Cardiac septum (tissue), 1 donor: ENCODE measurements around the gene CC2D1B. TPM values are rescaled to one million over a fixed set of nuclear protein-coding genes. Genes with fewer than 3 reads are reported as not detected.
"Not testable (repeated sequence)": the region's sequence is repeated elsewhere in the genome, so short reads cannot be mapped to it uniquely, and the experiment has no call there.

Experiments
- DNase-seq: peaks from one replicate; pipeline ENCODE4 v3.0.0-alpha.2; 2020; ENCODE audit warnings: low spot score
- intact Hi-C: fragments of 100-400 bp; cut with DNase I; formaldehyde crosslinking; loops from one replicate; pipeline ENCODE4 v1.14.0; 2022
- long read RNA-seq: library from polyadenylated mRNA; unstranded; transcript quantifications from one replicate; pipeline ENCODE4 v2.0.0, GENCODE V29; 2021
- total RNA-seq: library from RNA; stranded (reverse); fragmentation: NEBNext Ultra II Directional; extraction: Animal tissue kit (Norgen Biotek cat#: 25700); gene quantifications from one replicate; pipeline ENCODE4 v1.2.1, GENCODE V29; 2021
- donor health status: DM: no; HTN: no; CAD: no.

CC2D1B gene
- total RNA-seq: 19.5 TPM
- long read RNA-seq, partial matches to known transcripts: 10 of 25 reads
- long read RNA-seq, other reads (novel, unspliced or antisense): 12 of 25 reads

DNA sequence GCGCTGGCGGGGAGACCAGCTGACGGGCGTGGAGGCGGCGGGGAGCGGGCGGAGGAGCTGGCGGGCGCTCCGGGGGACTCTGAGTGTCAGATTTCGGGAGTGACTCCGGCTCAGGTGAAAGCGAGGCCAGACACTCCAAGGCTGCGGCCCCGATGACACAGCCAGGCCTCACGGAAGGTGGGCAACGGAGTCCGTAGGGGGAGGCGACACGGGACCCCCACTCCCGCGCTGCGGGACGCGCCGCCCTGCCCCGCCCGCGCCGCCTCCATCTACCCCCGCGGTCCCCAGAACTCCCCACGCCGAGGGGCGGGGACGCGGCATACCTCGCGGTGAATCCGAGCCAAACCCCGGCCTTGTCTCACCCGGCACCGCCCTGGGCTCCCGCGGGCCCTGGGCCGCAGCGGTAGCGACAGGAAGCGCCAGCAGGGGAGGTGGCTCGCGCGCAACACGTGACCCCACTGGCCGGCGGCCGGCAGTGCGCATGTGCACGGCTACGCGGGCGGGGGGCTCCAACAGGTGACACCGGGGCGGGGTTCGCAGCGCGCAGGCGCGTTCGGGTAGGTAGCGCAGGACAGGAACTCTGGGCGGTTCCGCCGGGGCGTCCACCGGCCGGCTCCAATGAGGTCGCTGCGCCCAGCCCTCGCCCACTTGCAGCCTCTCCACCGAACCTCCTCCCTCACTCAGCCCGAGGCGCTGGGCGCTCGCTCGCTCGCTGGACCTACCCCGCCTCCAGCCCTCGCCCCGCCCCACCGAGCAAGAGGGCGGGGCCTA lies at the start of gene CC2D1B:
TSS of gene CC2D1B (minus strand) at position 460 of the 771 bp plus-strand sequence. CDS start 1,585 bp downstream, outside the sequence.
- intact Hi-C loops: loop anchor here (2.0 to 5.0 kb wide), 3 partner anchors 39 to 331 kb away; partner anchors contain the start of genes COA7, ORC1, PRPF38A and ZFYVE9

GRCh38 chr1:52414942-52415341 lies 48.9 kb upstream of the CC2D1B start:
- intact Hi-C loops: no loop called here

More for the DNA sequence above, at the start of gene CC2D1B:
- peak; percentile 99 for DNase-seq

GRCh38 chr1:52413410-52413989 lies 47.5 kb upstream of the CC2D1B start:
- DNase-seq: no peak
- intact Hi-C loops: no loop called here

More at GRCh38 chr1:52414942-52415341, 48.9 kb upstream of the CC2D1B start:
- DNase-seq: no peak

- no peak for DNase-seq
- intact Hi-C loops: loop anchor here (2.0 to 10.0 kb wide), 5 partner anchors 38 to 522 kb away; partner anchors contain the start of genes CC2D1B, GPX7 and SCP2
Observed at GRCh38 chr1:52404975-52405338, 39.0 kb upstream of the CC2D1B start.

GRCh38 chr1:52404116-52404974 lies 38.3 kb upstream of the CC2D1B start, which contains the start of the genes ORC1 and PRPF38A:
TSS of gene ORC1 (minus strand) at chr1:52404423. CDS start at chr1:52402223, 2,200 bp downstream.
TSS of gene PRPF38A (plus strand) at chr1:52404602. CDS start at chr1:52404750, 148 bp downstream.
- peak; percentile 97 for DNase-seq
- intact Hi-C loops: loop anchor here (2.0 to 10.0 kb wide), 4 partner anchors 38 to 280 kb away; partner anchors contain the start of genes CC2D1B and GPX7

- DNase-seq: no peak
- intact Hi-C loops: loop anchor here (2.0 to 10.0 kb wide), 4 partner anchors 37 to 281 kb away; partner anchors contain the start of genes CC2D1B and GPX7
Observed at GRCh38 chr1:52403566-52404115, 37.6 kb upstream of the CC2D1B start.

GRCh38 chr1:52402860-52403240 lies 36.8 kb upstream of the CC2D1B start:
- intact Hi-C loops: loop anchor here (5.0 to 10.0 kb wide), 2 partner anchors 199 to 282 kb away; partner anchors contain the start of gene GPX7
- no peak for DNase-seq

GRCh38 chr1:52400131-52400530 lies 34.1 kb upstream of the CC2D1B start:
- intact Hi-C loops: loop anchor here (5.0 to 10.0 kb wide), 2 partner anchors 202 to 285 kb away; partner anchors contain the start of gene GPX7
- no peak for DNase-seq

DNA sequence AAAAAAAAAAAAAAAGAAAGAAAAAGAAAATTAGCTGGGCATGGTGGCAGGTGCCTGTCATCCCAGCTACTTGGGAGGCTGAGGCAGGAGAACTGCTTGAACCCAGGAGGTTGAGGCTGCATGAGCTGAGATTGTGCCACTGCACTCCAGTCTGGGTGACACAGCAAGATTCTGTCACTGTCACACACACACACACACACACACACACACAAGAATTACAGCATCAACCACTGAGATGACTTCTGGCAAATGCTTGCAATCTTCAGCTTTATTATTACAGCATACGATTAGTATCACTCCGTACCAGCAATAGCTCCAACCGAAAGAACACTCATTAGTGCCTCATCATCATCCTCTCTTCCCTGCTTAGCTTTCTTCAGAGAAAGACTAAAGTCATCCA lies 33.6 kb upstream of the CC2D1B start:
- intact Hi-C loops: loop anchor here (5.0 to 10.0 kb wide), 2 partner anchors 203 to 285 kb away; partner anchors contain the start of gene GPX7
- no peak for DNase-seq

- no peak for DNase-seq
- intact Hi-C loops: no loop called here
Observed at GRCh38 chr1:52393174-52393573, 27.2 kb upstream of the CC2D1B start.

DNA sequence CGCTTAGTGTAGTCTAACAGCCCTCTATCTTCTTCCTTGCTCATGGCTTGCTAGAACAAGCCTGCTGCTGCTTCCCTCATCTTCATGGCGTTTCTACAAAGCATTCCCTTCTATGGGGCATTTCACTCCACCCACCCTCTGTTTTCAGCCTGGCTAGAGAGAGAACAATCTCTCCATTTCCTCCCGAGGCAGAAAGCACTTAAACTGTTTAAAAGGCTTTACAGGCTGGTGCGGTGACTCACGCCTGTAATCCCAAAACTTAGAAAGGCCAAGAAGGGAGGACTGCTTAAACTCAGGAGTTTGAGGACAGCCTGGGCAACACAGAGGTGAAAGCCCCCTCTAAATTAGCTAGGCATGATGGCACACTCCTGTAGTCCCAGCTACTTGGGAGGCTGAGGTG lies 20.5 kb upstream of the CC2D1B start:
- intact Hi-C loops: no loop called here

DNA sequence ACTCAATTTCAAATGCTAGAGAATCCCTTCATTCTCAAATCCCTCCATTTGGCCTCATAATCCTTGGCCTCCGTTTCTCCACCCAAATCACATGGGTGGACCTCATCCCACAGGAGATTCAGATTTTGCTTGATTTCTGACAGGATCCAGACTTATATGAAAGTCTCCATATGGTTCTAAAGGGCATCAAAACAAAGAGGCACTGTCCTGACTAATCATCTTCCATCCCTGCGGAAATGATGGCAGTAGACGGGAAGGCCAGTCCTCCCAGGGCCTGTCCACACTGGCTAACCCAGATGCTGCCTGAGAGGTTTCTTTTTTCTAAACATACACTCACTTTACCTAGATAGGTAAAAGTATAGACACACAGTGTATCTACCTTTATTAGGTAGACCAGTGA lies 19.4 kb upstream of the CC2D1B start:
- no peak for DNase-seq
- intact Hi-C loops: no loop called here

More for the DNA sequence above, 20.5 kb upstream of the CC2D1B start:
- DNase-seq: no peak

GRCh38 chr1:52369851-52370250 lies 3.8 kb upstream of the CC2D1B start:
- DNase-seq: not testable (repeated sequence)
- intact Hi-C loops: loop anchor here (5.0 kb wide), 1 partner anchor 327 kb away; the partner anchor contains the start of gene COA7

DNA sequence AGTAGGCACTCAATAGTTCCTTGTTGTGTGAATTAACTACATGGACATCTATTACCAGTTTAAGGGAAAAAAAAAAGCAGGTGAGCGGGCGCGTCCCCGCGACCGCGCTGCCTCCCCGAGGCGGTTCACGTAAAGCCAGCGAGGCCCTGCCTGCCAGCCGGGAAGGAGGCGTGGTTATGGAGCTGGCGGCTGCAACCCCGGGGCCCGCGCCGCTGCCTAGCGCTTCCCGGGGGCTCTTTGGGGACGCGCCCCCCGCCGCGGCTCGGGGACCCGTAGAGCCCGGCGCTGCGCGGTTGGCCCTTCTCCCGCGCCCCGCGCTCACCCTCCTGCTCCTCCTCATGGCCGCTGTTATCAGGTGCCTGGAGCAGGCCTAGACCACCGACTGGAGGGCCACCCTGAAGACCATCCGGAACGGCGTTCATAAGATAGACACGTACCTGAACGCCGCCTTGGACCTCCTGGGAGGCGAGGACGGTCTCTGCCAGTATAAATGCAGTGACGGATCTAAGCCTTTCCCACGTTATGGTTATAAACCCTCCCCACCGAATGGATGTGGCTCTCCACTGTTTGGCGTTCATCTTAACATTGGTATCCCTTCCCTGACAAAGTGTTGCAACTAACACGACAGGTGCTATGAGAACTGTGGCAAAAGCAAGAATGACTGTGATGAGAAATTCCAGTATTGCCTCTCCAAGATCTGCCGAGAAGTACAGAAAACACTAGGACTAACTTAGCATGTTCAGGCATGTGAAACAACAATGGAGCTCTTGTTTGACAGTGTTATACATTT lies 2.6 kb upstream of the CC2D1B start:
- intact Hi-C loops: loop anchor here (5.0 kb wide), 1 partner anchor 329 kb away; the partner anchor contains the start of gene COA7

DNA sequence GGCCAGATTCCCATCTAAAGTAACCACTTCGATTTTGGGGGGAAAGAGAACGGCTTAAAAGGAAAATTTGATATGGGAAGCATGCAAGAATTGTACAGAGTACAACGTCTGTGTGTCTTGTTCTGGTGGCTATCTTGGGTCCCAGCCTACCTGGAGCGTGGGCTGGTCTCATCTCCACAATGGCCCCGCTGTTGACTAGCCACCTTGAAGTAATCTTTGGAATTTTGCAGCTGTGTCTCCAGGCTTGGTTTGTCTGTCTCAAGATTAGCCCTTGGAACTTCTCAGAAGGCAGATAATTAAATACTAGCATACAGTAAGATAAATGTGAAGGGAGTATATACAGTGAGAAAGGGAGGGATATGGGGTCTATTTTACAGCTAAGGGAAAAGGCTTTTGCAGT lies 1.3 kb upstream of the CC2D1B start:
- intact Hi-C loops: loop anchor here (2.0 to 5.0 kb wide), 2 partner anchors 38 to 330 kb away; partner anchors contain the start of genes COA7, ORC1 and PRPF38A
- no peak for DNase-seq

More for the DNA sequence above, 2.6 kb upstream of the CC2D1B start:
- DNase-seq: no peak

DNA sequence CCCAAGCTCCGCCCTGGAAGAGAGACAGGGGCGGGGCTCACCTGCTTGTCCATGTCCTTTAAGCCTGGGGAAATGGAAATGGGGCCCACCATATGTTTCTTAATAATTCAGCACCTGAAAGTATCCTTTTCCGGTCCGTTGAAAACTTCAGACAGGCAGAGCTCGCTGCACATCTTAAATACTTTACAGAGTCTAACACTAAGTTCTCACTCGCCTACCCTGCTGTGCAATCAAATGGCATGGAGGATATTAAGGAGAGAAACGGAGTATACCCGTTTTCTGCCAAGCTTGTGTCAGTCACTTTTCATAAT lies 467 bp upstream of the CC2D1B start:
- DNase-seq: no peak
- intact Hi-C loops: loop anchor here (2.0 to 5.0 kb wide), 2 partner anchors 38 to 331 kb away; partner anchors contain the start of genes COA7, ORC1 and PRPF38A

- intact Hi-C loops: loop anchor here (2.0 to 5.0 kb wide), 2 partner anchors 222 to 332 kb away; partner anchors contain the start of genes COA7 and ZFYVE9
- DNase-seq: no peak
Observed at GRCh38 chr1:52365071-52365745, 797 bp downstream of the CC2D1B start.
